Lung (tissue), 12 donors: Measurements from ENCODE around the gene SH2D7. TPM values are rescaled to one million over a fixed set of nuclear protein-coding genes. Genes with fewer than 3 reads are reported as not detected.

Experiments
- ATAC-seq: fragments of 200-7000 bp; cut with Tn5 transposase; one replicate; pipeline ENCODE4 v1.9.1; 2020; ENCODE audit warnings: moderate number of reproducible peaks; ENCODE audit not compliant: insufficient read depth, low FRiP score
- DNase-seq, 3 donors: peaks; one replicate each; pipeline ENCODE4 v3.0.0-alpha.2; 2013 to 2017
- H3K27ac ChIP-seq, 2 donors: one replicate each; pipeline ENCODE4 v1.5.1; 2013; ENCODE audit warnings: mild to moderate bottlenecking in 2 of 2, moderate library complexity in 2 of 2, control low read depth in 1 of 2, inconsistent platforms in 1 of 2, low read depth in 1 of 2, low read length in 1 of 2
- H3K27me3 ChIP-seq, 3 donors: one replicate each; pipeline ENCODE4 v1.5.1; 2013; ENCODE audit warnings: low read length in 2 of 3; ENCODE audit not compliant: control insufficient read depth in 3 of 3, insufficient read depth in 3 of 3
- H3K36me3 ChIP-seq, 4 donors: one replicate each; pipeline ENCODE4 v1.5.1; 2013; ENCODE audit warnings: low read length in 4 of 4, mild to moderate bottlenecking in 1 of 4, moderate library complexity in 1 of 4; ENCODE audit not compliant: control insufficient read depth in 4 of 4, insufficient read depth in 4 of 4
- H3K4me1 ChIP-seq, 5 donors: one replicate each; pipeline ENCODE4 v1.5.1; 2013; ENCODE audit warnings: low read length in 5 of 5, mild to moderate bottlenecking in 2 of 5, moderate library complexity in 1 of 5; ENCODE audit not compliant: control insufficient read depth in 5 of 5, insufficient read depth in 5 of 5
- H3K4me3 ChIP-seq: one replicate; pipeline ENCODE4 v1.5.1; 2013; ENCODE audit warnings: mild to moderate bottlenecking, control low read depth, moderate library complexity
- H3K9ac ChIP-seq, 2 donors: one replicate each; pipeline ENCODE4 v1.5.1; 2013; ENCODE audit warnings: low read length in 2 of 2, control low read depth in 1 of 2; ENCODE audit not compliant: insufficient read depth in 1 of 2
- H3K9me3 ChIP-seq, 4 donors: one replicate each; pipeline ENCODE4 v1.5.1; 2013; ENCODE audit warnings: low read length in 3 of 4, mild to moderate bottlenecking in 1 of 4, moderate library complexity in 1 of 4; ENCODE audit not compliant: control insufficient read depth in 4 of 4, insufficient read depth in 3 of 4
- WGBS, 2 donors: extraction: QIAGEN DNeasy Blood & Tissue Kit; methylation state at CpG; one replicate each; pipeline ENCODE4 v1.1.7; 2013; 5-methylcytosine and 5-hydroxymethylcytosine counted together
- polyA plus RNA-seq, 2 donors: library from polyadenylated mRNA; stranded (reverse); fragments of 200-250 nt; gene quantifications; one replicate each; pipeline ENCODE4 v1.2.1, GENCODE V29; 2013
- total RNA-seq, 2 donors: library from RNA; depleted of rRNA in 1 of 2; stranded (reverse); fragments of >200 nt in 1 of 2; gene quantifications; one replicate each; pipeline ENCODE4 v1.2.1, GENCODE V29; 2014 to 2021
- TF ChIP-seq, protein P1 (sequence below): IDR thresholded peaks from 2 replicates; pipeline ENCODE4 v1.5.1; 2012; ENCODE audit warnings: mild to moderate bottlenecking; ENCODE audit errors: control extremely low read depth, extremely low read depth
- donor health status: control.
- donor health status: control.
- donor health status: Bipolar disorder and iron deficiency.
- donor health status: healthy.
- donor health status: DM: yes; HTN: yes; CAD: no.

The SH2D7 gene
- total and polyA plus RNA-seq, 4 donors, result 0.04 to 0.25 TPM; not detected in 2

DNA sequence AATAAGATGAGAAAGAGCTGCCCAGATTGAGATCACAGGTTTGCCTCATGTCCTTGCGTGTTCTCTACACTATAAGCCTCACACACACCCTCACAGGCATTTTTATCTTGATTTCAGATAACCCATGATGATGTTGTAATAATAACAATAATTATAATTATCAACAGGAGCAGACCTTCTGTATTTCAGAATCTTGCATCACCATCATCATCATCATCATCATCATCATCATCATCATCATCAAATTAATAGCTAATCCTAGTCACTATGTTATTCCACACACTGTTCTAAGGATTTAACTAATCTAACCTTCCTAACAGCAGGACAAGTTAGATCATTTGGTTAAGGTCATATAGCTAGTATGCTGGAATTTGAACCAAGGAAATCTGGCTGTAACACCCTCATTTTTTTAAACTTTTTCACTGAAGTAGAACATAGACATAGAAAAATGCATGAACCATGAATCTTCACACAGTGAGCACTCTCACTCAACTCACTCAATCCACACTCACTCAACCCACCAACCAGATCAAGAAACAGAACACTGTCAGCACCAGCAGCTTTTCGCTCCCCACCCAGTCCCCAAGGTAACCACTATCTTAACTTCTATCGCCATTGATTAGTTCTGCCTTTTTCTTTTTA is 1.8 kb upstream of the SH2D7 start:
- peak in 2 of 3 donors; percentile 56 to 60 for DNase-seq
- peaks cover 0 to 41% (median 10%) of the 10 kb centered on the region in 5 donors for H3K4me1 ChIP-seq
- no peaks in the 10 kb centered on the region for H3K27me3 ChIP-seq
- H3K4me3 ChIP-seq, result no peak overlapping the region
- ATAC-seq, result no peak
- no peaks in the 10 kb centered on the region for H3K9me3 ChIP-seq
- no peak overlapping the region for H3K27ac ChIP-seq
- H3K9ac ChIP-seq, result no peak overlapping the region
- H3K36me3 ChIP-seq, result no peaks in the 10 kb centered on the region
- TF ChIP-seq, protein P1, sequence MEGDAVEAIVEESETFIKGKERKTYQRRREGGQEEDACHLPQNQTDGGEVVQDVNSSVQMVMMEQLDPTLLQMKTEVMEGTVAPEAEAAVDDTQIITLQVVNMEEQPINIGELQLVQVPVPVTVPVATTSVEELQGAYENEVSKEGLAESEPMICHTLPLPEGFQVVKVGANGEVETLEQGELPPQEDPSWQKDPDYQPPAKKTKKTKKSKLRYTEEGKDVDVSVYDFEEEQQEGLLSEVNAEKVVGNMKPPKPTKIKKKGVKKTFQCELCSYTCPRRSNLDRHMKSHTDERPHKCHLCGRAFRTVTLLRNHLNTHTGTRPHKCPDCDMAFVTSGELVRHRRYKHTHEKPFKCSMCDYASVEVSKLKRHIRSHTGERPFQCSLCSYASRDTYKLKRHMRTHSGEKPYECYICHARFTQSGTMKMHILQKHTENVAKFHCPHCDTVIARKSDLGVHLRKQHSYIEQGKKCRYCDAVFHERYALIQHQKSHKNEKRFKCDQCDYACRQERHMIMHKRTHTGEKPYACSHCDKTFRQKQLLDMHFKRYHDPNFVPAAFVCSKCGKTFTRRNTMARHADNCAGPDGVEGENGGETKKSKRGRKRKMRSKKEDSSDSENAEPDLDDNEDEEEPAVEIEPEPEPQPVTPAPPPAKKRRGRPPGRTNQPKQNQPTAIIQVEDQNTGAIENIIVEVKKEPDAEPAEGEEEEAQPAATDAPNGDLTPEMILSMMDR, result no peak
- WGBS, 2 donors, result 96 to 100% methylated on average over 3 of the region's 3 CpGs

GRCh38 chr15:78093242-78094020 is 1.1 kb downstream of the SH2D7 start:
- peak; percentile 79 to 97 (median 91) for DNase-seq
- TF ChIP-seq, protein P1, result no peak
- no peak overlapping the region for H3K9ac ChIP-seq

DNA sequence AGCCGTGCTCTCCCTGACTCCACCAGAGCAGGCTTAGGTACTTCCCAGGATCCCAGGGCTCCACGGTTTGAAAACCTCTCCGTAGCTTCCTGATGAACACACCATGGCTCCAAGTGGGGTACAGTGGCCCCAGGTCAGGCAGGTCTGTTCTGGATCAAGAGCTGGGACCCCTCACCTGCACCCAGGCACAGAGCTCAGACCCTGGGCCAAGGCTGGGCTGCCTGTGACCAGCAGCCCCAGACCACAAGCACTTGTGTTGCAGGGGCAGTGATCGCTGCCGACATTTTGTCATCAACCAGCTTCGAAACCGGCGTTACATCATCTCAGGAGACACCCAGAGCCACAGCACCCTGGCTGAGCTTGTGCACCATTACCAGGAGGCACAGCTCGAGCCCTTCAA is 5.3 kb downstream of the SH2D7 start:
- ATAC-seq, result no peak
- no peaks in the 10 kb centered on the region for H3K36me3 ChIP-seq
- TF ChIP-seq, protein P1, result no peak
- no peaks in the 10 kb centered on the region for H3K9me3 ChIP-seq
- no peak overlapping the region for H3K27ac ChIP-seq
- H3K4me1 ChIP-seq, result peaks cover 0 to 14% (median 3%) of the 10 kb centered on the region in 5 donors
- no peak for DNase-seq
- WGBS, 2 donors, result 70 to 91% methylated on average over 9 of the region's 9 CpGs
- H3K4me3 ChIP-seq, result no peak overlapping the region
- H3K27me3 ChIP-seq, result no peaks in the 10 kb centered on the region
- H3K9ac ChIP-seq, result no peak overlapping the region

More at GRCh38 chr15:78093242-78094020, 1.1 kb downstream of the SH2D7 start:
- peaks cover 0 to 36% (median 10%) of the 10 kb centered on the region in 5 donors for H3K4me1 ChIP-seq
- 68 to 69% methylated on average over 5 of the region's 5 CpGs for WGBS, 2 donors
- no peak for ATAC-seq
- H3K27ac ChIP-seq, result no peak overlapping the region
- no peaks in the 10 kb centered on the region for H3K9me3 ChIP-seq
- no peaks in the 10 kb centered on the region for H3K36me3 ChIP-seq
- no peaks in the 10 kb centered on the region for H3K27me3 ChIP-seq
- H3K4me3 ChIP-seq, result no peak overlapping the region
